ENCODE measurements around the gene CDH13.

The CDH13 gene

GRCh38 chr16:82626791-82627261 lies at the start of gene CDH13:
CDH13 (plus strand) TSS chr16:82626969.
- no peak for DNase-seq (ENCODE audit: low read depth)

- DNase-seq (ENCODE audit: low read depth) = no peak
Observed at GRCh38 chr16:82580298-82580890, 46.4 kb upstream of the CDH13 start.

- no peak for DNase-seq (ENCODE audit: low read depth)
Observed at GRCh38 chr16:82582975-82583374, 43.8 kb upstream of the CDH13 start.

GRCh38 chr16:82583422-82583821 lies 43.3 kb upstream of the CDH13 start:
- no peak for DNase-seq (ENCODE audit: low read depth)

GRCh38 chr16:82584553-82585152 lies 42.1 kb upstream of the CDH13 start:
- DNase-seq (ENCODE audit: low read depth) = no peak

- no peak for DNase-seq (ENCODE audit: low read depth)
Observed at GRCh38 chr16:82585675-82586074, 41.1 kb upstream of the CDH13 start.

- DNase-seq (ENCODE audit: low read depth) = no peak
Observed at GRCh38 chr16:82586130-82586529, 40.6 kb upstream of the CDH13 start.

- no peak for DNase-seq (ENCODE audit: low read depth)
Observed at GRCh38 chr16:82587289-82587688, 39.5 kb upstream of the CDH13 start.

- no peak for DNase-seq (ENCODE audit: low read depth)
Observed at GRCh38 chr16:82589407-82589806, 37.4 kb upstream of the CDH13 start.

- DNase-seq (ENCODE audit: low read depth) = no peak
Observed at GRCh38 chr16:82594114-82594513, 32.7 kb upstream of the CDH13 start.

GRCh38 chr16:82598771-82599170 lies 28.0 kb upstream of the CDH13 start:
- DNase-seq (ENCODE audit: low read depth) = no peak

GRCh38 chr16:82601989-82602640 lies 24.7 kb upstream of the CDH13 start:
- no peak for DNase-seq (ENCODE audit: low read depth)

GRCh38 chr16:82603784-82604411 lies 22.9 kb upstream of the CDH13 start:
- DNase-seq (ENCODE audit: low read depth) = no peak

- no peak for DNase-seq (ENCODE audit: low read depth)
Observed at GRCh38 chr16:82605076-82605475, 21.7 kb upstream of the CDH13 start.

GRCh38 chr16:82605863-82606620 lies 20.7 kb upstream of the CDH13 start:
- DNase-seq (ENCODE audit: low read depth) = no peak

GRCh38 chr16:82609140-82609539 lies 17.6 kb upstream of the CDH13 start:
- no peak for DNase-seq (ENCODE audit: low read depth)

- DNase-seq (ENCODE audit: low read depth) = no peak
Observed at GRCh38 chr16:82612263-82612662, 14.5 kb upstream of the CDH13 start.

GRCh38 chr16:82616356-82616755 lies 10.4 kb upstream of the CDH13 start:
- no peak for DNase-seq (ENCODE audit: low read depth)

GRCh38 chr16:82621781-82622180 lies 5.0 kb upstream of the CDH13 start:
- no peak for DNase-seq (ENCODE audit: low read depth)

GRCh38 chr16:82623241-82623640 lies 3.5 kb upstream of the CDH13 start:
- no peak for DNase-seq (ENCODE audit: low read depth)

- no peak for DNase-seq (ENCODE audit: low read depth)
Observed at GRCh38 chr16:82625066-82625968, 1.5 kb upstream of the CDH13 start.

Measured in stimulated activated CD8-positive, alpha-beta memory T cell treated with anti-CD3 and anti-CD28 coated beads, Interleukin-12 subunit alpha, Interleukin-12 subunit beta, amount 100 ng/mL, for 4 hours (primary cell).